Measurements from ENCODE around the gene ARID3C.
"Not testable (repeated sequence)": the region's sequence is repeated elsewhere in the genome, so short reads cannot be mapped to it uniquely, and the experiment has no call there.

Gene ARID3C

DNA sequence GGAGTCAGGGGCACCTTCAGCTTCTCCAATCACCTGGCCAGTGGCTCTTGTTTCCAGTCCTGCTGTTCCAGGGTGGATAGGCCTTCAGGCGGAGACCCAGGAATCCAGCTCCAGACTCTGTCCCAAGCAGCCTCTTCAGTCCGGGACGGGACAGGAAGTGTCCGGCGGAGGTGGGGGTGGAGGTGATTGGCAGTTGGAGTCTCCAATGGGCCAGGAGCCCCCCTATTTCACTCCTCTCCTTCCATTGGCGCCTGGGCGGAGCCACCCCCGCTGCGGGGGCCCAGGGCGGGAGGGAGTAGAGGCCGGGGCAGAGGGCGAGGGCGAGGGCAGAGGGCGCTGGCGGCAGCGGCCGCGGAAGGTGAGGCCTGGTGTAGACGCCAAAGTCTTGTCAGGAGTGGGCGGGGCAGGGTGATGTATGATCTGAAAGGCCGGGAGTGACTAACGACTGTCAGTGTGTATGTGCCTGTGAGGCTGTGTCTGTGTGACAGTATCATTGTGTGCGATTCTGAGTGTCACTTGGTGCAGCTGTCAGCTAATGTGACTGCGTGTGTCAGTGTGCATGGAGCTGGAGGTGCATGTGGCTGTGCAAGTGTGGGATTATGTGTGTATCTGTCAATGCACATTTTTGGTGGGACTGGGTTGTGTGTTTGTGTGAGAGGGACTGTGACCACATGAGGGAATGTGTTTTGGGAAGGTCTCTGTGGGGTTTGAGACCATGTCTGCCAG lies 23.2 kb upstream of the ARID3C start, which contains the start of gene IL11RA:
TSS of gene IL11RA (plus strand) at position 310 of the 726 bp plus-strand sequence. CDS start 3,033 bp downstream, outside the sequence.
- no peak for DNase-seq

DNA sequence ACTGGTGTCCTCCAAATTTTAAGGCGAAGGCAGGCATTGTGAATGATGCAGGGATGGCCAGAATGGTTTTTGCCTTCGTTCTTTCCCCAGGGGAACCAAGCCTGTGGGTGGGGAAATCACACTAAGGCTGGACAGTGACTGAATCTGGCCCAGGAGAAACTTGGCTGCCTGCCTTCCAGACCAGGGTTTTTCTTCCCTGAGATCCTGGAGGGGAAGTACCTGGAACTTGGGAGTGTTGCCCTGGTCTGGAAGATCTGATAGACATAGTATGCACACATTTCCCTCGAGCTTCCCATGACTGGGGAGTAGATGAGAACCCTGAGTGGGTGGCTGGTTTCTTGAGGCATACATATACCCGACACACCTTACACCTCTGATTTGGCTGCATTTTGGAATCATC lies 22.5 kb upstream of the ARID3C start:
- DNase-seq = no peak

DNA sequence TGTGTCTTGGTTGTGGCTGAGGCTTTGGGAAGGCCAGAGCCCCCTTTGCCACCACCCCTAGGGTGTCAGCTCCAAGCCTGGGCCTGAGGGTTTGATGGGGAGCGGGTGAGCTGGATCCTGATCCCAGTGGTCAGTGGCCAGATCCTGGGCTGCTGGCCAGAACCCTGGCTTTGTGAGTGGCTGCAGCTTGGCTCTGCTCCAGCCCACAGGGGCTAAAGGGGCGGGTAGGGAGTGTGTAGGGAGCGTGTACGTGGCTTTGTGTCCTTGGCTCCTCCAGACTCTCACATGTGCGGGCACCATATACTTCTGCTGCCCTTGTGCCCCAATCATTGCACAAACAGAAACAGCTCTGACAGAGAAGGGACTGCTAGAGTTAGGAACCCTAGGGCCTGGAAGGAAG lies 21.9 kb upstream of the ARID3C start:
- DNase-seq = no peak

DNA sequence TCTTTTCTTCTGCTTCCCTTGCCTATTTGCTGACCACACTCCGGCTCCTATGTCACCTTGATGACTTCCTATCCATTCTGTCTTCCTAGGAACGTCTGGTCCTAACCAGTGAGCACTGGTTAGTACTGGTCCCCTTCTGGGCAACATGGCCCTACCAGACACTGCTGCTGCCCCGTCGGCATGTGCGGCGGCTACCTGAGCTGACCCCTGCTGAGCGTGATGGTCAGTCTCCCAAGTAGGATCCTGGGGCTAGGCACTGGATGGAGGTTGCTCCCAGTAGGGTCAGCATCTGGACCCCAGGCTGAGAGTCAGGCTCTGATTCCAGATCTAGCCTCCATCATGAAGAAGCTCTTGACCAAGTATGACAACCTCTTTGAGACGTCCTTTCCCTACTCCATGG lies 19.8 kb upstream of the ARID3C start:
- DNase-seq = no peak

DNA sequence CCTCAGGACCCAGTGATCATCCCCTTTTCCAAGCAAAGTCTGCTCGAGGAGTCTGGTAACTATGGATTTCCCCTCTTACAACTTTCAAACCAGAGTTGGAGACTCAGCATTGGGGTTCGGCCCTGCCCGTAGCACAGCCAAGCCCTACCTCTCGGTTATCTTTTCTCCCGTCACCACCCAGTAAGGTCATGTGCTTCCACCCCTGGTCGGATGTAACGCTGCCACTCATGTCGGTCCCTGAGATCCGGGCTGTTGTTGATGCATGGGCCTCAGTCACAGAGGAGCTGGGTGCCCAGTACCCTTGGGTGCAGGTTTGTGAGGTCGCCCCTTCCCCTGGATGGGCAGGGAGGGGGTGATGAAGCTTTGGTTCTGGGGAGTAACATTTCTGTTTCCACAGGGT lies 18.8 kb upstream of the ARID3C start:
- DNase-seq = no peak

DNA sequence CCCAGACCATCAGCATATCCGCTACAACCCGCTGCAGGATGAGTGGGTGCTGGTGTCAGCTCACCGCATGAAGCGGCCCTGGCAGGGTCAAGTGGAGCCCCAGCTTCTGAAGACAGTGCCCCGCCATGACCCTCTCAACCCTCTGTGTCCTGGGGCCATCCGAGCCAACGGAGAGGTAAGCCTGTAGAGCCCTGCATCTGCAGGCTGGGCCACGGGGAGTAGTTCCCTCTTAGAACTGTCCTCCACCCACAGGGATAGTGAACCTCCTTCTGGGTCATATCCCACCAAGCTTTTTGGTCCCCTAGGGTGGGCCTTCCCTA lies 18.2 kb upstream of the ARID3C start:
- no peak for DNase-seq

- peak; percentile 29 for DNase-seq
These were observed 17.6 kb upstream of the ARID3C start, which contains the start of gene GALT for GRCh38 chr9:34646211-34647083. Gene GALT, plus strand, starts transcription at chr9:34646675. Its CDS starts 30 bp downstream, at chr9:34646705.

DNA sequence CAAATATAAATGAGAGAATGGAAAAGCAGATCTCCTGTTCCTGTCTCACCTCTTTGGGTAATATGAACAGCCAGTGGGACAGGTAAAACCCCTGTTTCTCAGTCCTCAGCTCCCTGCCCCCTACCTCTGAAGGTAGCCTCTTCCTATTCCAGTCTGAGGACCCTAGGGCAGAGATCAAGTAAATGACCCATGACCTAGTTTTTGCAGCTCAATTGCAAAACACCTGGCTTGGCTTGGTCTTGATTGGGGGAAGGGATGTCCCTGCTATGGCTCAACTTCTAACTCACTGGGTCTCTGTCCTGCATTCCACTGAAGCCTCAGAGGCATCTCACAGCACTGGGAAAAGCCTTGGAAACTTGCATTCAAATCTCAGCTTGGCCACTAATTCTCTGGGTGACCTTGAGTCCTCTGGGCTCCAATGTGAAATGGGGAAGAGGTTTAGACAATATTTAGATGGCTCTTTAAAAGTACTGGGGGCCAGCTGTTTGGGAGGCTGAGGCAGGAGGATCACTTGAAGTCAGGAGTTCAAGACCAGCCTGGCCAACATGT lies 16.0 kb upstream of the ARID3C start:
- no peak for DNase-seq

- no peak for DNase-seq
These were observed 13.8 kb upstream of the ARID3C start for GRCh38 chr9:34642679-34643078.

- DNase-seq = not testable (repeated sequence)
These were observed 10.5 kb upstream of the ARID3C start for GRCh38 chr9:34639322-34639721.

- DNase-seq = no peak
These were observed 9.2 kb upstream of the ARID3C start for GRCh38 chr9:34638138-34638445.

GRCh38 chr9:34637356-34638137 lies 8.7 kb upstream of the ARID3C start, which contains the start of gene SIGMAR1:
Gene SIGMAR1, minus strand, starts transcription at chr9:34637787. Its CDS starts 90 bp downstream, at chr9:34637697.
- DNase-seq = peak; percentile 47

GRCh38 chr9:34636791-34637355 lies 8.0 kb upstream of the ARID3C start:
- DNase-seq = no peak

- DNase-seq = no peak
These were observed 6.7 kb upstream of the ARID3C start for GRCh38 chr9:34635556-34635955.

DNA sequence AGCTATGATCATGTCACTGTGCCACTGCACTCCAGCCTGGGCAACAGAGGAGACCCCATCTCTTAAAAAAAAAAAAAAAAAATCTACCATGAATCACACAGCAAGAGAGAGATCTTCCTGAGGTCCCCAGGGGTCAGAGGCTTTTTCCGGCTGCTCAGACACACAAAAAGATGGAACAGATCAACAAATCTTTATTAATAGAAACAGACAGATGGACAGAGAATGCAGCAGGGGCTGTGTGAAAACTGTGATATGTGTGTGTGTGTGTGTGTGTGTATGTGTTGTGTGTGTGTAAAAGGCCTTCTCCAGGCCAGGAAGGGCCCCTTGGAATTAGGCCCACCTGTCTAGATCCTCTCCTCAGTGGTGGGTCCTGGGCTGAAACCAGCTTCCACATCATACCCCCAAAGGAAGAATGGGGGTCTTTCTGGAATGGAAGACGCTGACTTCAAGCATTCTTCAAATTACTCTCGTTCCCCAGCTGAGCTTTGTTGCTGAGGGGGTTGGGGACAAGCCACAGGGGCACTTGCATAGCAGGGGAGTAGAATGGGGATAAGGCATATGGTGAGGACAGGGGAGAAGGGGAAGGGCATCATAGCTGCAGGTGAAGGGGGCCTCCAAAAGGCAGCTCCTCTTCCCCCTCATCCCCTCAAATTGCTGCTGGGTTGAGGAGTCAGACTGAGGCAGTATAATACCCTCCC lies 5.8 kb upstream of the ARID3C start:
- no peak for DNase-seq

DNA sequence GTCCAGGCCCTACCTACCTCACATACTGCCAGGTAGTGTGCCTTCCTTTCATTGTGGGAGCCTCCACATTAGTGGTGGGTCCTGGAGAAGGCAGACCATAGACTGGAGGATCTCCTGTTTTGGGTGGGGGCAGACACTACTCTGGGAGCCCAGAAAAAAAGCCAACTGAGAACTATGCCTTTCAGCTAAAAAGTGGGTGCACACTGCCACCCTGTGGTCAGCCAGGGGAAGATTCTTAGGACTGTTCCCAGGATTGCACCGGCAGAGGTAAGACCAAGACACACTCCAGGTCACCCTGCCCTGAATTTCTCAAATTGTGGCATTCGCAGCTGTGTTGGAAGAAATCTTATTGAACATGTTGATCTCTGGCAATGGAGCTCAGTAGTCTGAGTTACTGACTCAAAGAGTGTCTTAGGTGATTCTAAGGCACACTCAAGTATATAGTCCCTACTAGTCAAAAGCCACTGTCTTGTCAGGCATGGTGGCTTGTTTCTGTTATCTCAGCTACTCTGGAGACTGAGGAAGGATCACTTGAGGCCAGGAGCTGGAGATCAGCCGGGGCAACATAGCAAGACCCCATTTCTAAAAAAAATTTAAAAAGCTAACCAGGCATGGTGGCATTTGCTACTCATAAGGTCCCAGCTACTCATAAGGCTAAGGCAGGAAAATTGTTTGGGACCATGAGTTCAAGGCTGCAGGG lies 5.1 kb upstream of the ARID3C start:
- DNase-seq = no peak

DNA sequence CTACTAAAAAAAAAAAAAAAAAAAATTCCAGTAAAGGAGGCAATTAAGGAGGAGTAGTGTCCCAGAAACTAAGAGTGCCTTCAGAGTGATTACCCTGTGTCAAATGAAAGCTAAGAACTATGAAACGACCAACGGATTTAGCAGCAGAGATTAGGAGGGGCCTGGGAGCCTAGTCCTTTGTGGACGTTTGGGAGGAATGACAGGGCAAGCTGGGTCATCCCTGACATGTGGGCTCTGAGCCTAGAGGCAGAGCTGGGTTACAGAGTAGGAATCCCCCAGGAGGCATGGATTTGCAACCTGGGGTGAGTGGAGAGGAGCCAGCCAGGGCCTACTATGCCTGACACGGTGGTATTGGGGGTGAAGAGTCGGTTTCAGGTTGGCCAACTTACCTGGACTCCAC lies 4.3 kb upstream of the ARID3C start:
- no peak for DNase-seq

DNA sequence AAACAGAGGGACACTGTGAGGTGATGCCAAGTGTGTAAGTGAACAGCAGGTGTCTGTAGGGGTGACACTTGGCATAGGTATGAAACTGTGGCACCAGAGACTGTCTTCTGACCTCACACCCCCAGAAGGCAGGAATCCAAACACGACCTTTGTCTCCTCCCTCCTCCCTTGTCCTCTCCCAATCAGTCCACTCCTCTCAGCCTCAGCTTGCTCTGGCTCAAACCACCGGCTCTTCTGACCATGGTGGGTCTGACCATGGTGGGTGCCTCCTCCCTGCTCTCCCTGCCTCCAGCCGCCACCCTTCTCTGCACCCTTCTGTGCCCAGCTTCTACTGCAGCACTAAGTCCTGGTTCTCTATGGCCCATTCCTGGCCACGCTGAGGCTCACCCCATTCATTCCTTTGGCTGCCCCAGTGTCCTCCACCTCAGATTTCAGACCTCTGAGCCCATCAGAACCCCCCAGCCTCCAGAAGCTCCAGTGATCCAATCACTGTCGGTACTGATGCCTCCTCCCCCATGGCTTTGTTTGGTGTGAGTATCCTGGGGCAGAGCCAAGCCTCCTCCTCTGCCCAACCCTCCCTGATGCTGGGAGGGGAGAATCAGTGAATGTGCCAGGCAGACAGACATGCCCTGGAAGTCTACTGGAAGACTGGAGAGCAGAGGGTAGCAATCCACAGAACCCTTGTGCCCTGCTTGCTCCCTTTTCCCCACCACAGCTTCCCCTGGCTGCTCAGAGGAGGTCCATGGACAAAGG lies 1.7 kb upstream of the ARID3C start:
- no peak for DNase-seq

- no peak for DNase-seq
These were observed 584 bp upstream of the ARID3C start for GRCh38 chr9:34629491-34629808.

- DNase-seq = no peak
These were observed 880 bp downstream of the ARID3C start for GRCh38 chr9:34627716-34628655.

Data from SHP77 treated with DMSO at 0.1 percent for 48 hours (cell line).